Muscle of leg (tissue), 11 donors: ENCODE measurements around the gene CCDC89. TPM values are rescaled to one million over a fixed set of nuclear protein-coding genes. Genes with fewer than 3 reads are reported as not detected.
A peak's percentile ranks its signal among the peaks of the same experiment; 100 is the strongest.

ENCODE experiments used
- DNase-seq: peaks from one replicate; pipeline ENCODE4 v3.0.0; 2013
- H3K27ac ChIP-seq: one replicate; pipeline ENCODE4 v1.5.1; 2013; ENCODE audit warnings: mild to moderate bottlenecking, low read length, control low read depth
- H3K27me3 ChIP-seq: one replicate; pipeline ENCODE4 v1.6.1; 2013; ENCODE audit warnings: low read length; ENCODE audit not compliant: control insufficient read depth, insufficient read depth
- H3K36me3 ChIP-seq: one replicate; pipeline ENCODE4 v1.6.1; 2013; ENCODE audit warnings: low read length; ENCODE audit not compliant: control insufficient read depth, insufficient read depth
- H3K4me1 ChIP-seq: one replicate; pipeline ENCODE4 v1.6.1; 2013; ENCODE audit warnings: low read length; ENCODE audit not compliant: control insufficient read depth, insufficient read depth
- H3K4me3 ChIP-seq: one replicate; pipeline ENCODE4 v1.5.1; 2013; ENCODE audit warnings: low read length, control low read depth
- H3K9me3 ChIP-seq: replicated peaks from 2 replicates; pipeline ENCODE4 v1.6.1; 2013; ENCODE audit warnings: low read depth, low read length; ENCODE audit not compliant: control insufficient read depth
- WGBS: methylation state at CpG from one replicate; pipeline ENCODE4 v1.1.5; 2013; ENCODE audit warnings: missing lambda C conversion rate; ENCODE audit not compliant: insufficient coverage; 5-methylcytosine and 5-hydroxymethylcytosine counted together
- polyA plus RNA-seq, 8 donors: library from polyadenylated mRNA; unstranded; fragments of 120-200 nt; gene quantifications; one replicate each; pipeline versions ENCODE4 v1.2.1 to v1.2.3, GENCODE V29; 2013; ENCODE audit warnings: inconsistent platforms in 1 of 8, low replicate concordance in 1 of 8; ENCODE audit not compliant: insufficient read length in 8 of 8, insufficient read depth in 1 of 8
- total RNA-seq: library from RNA; stranded (reverse); fragments of 120-200 nt; gene quantifications from one replicate; pipeline ENCODE4 v1.2.4, GENCODE V29; 2013

CCDC89 gene
- total and polyA plus RNA-seq, 9 donors, result 1.5 to 3.3 (median 1.9) TPM

DNA sequence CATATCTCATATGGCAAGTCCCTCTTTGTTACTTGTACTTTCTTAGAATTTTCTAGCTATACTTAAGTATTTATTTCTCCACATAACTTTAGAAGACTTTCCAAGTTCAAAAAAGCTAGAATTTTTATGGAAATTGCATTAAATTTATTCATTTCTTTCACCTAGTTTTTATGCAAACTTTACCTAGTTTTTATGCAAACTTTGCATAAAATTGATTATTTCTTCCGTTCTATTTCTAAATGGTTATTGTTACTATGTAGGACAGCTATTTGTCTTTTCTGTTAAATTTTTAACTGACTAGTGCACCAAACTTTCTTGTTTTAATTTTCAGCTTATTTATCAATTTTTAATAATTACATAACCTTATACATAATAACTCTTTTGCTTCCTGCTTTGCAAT is 17.8 kb downstream of the CCDC89 start:
- Histone ChIP-seq H3K4me3 (no peak overlapping the region), H3K36me3 (peaks cover 2% of the 10 kb centered on the region), H3K27ac (no peak overlapping the region), H3K4me1 (peaks cover 2% of the 10 kb centered on the region), H3K9me3 (no peaks in the 10 kb centered on the region), H3K27me3 (no peaks in the 10 kb centered on the region)
- DNase-seq, result no peak
- no CpG with 5 or more reads among the region's 1 CpG for WGBS

- peaks cover 6% of the 10 kb centered on the region for H3K4me1 ChIP-seq
- H3K27ac ChIP-seq, result no peak overlapping the region
- H3K9me3 ChIP-seq, result no peaks in the 10 kb centered on the region
- DNase-seq, result no peak
- WGBS, result no CpG with 5 or more reads among the region's 3 CpGs
- H3K36me3 ChIP-seq, result peaks cover 10% of the 10 kb centered on the region
- no peaks in the 10 kb centered on the region for H3K27me3 ChIP-seq
- H3K4me3 ChIP-seq, result no peak overlapping the region
Observed at GRCh38 chr11:85666687-85667086, 19.3 kb downstream of the CCDC89 start.

GRCh38 chr11:85665733-85666132 is 20.3 kb downstream of the CCDC89 start:
- no peaks in the 10 kb centered on the region for H3K9me3 ChIP-seq
- H3K27me3 ChIP-seq, result no peaks in the 10 kb centered on the region
- DNase-seq, result peak; percentile 10
- H3K27ac ChIP-seq, result no peak overlapping the region
- H3K4me3 ChIP-seq, result no peak overlapping the region
- H3K36me3 ChIP-seq, result peaks cover 10% of the 10 kb centered on the region
- 83% methylated on average over 1 of the region's 5 CpGs for WGBS
- H3K4me1 ChIP-seq, result peaks cover 6% of the 10 kb centered on the region

- Histone ChIP-seq H3K36me3 (peaks cover 11% of the 10 kb centered on the region), H3K4me3 (peak within 1 kb of the TSS; percentile 88), H3K27ac (peak within 1 kb of the TSS; percentile 99), H3K27me3 (no peaks in the 10 kb centered on the region), H3K4me1 (peaks cover 6% of the 10 kb centered on the region), H3K9me3 (no peaks in the 10 kb centered on the region)
- under 1% methylated on average over 55 of the region's 67 CpGs for WGBS
- DNase-seq, result peak; percentile 98
Observed at GRCh38 chr11:85664615-85665481, 21.1 kb downstream of the CCDC89 start, which contains the start of gene CREBZF. CREBZF (minus strand) TSS chr11:85665129; CDS start chr11:85664875, 254 bp downstream.

GRCh38 chr11:85663753-85664614 is 22.0 kb downstream of the CCDC89 start:
- Histone ChIP-seq H3K4me1 (peaks cover 6% of the 10 kb centered on the region), H3K36me3 (peaks cover 11% of the 10 kb centered on the region), H3K4me3 (peak overlapping the region; percentile 88), H3K27me3 (no peaks in the 10 kb centered on the region), H3K27ac (peak overlapping the region; percentile 99), H3K9me3 (no peaks in the 10 kb centered on the region)
- DNase-seq, result peak; percentile 87
- WGBS, result under 1% methylated on average over 71 of the region's 73 CpGs

DNA sequence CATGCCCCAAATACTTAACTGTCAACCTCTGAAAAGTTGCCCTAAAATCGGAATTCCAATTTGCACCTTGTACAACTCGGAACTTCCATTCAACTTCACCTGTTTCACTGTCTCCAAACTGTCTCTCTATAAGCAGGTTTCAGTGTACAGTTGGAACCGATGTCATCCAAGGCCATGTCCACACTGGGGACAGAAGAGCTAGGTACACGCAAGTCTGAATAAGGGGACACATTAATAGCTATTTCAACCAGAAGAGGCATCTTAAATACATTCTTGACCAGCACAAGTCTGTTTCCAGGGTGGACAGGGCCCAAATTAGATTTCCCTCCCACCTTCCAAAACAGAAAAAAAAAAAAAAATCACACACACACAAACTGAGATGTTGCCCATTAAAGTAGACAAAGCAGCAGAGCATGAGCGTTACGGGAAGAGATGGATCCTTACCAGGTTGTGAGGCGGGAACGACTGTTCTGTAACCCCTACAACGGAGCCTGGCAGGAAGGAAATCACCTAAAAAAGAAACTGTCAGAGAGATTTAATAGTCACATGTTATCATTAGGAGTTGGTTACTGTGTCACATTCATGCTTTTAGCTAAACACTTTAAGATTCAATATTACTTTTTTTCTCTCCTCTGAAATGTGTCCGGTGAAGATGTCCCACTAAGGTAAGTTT is 22.8 kb downstream of the CCDC89 start:
- peak; percentile 26 for DNase-seq
- 3% methylated on average over 6 of the region's 10 CpGs for WGBS
- Histone ChIP-seq H3K27me3 (no peaks in the 10 kb centered on the region), H3K4me3 (peak overlapping the region; percentile 88), H3K27ac (peak overlapping the region; percentile 99), H3K9me3 (no peaks in the 10 kb centered on the region), H3K4me1 (peaks cover 6% of the 10 kb centered on the region), H3K36me3 (peaks cover 11% of the 10 kb centered on the region)

DNA sequence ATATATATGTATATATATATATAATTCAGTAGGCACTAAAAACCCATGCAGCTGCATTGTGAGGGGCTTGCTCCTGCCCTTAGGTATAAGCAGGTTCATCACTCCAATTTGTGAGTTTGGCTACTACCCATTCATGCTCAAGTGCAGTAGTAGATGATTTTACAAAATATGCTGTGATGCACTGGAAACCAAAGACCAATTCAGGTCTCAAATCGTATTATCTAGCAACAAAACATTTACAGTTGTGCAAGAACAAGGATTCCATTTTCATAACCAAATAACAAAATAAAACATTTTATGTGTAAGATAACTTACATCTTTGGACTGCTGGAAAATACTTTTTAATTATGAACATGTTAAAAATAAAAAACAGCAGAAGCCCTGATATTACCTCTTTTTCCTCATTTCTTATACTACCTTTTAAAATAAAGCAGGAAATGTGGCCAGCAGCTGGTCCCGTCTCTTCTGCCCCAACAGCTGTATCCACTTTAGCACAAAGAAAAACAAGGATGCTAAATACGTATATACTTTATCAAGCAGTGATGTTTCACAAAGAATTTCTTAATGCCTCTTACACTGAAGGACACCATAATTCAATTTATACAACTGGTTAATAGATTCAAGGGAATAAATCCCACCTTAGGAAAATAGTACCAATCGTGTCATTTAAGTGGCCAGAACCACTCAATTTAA is 23.9 kb downstream of the CCDC89 start:
- Histone ChIP-seq H3K4me3 (peak overlapping the region; percentile 88), H3K36me3 (peaks cover 11% of the 10 kb centered on the region), H3K27me3 (no peaks in the 10 kb centered on the region), H3K27ac (no peak overlapping the region), H3K9me3 (no peaks in the 10 kb centered on the region), H3K4me1 (peaks cover 6% of the 10 kb centered on the region)
- peak; percentile 13 for DNase-seq
- WGBS, result no CpG with 5 or more reads among the region's 4 CpGs

DNA sequence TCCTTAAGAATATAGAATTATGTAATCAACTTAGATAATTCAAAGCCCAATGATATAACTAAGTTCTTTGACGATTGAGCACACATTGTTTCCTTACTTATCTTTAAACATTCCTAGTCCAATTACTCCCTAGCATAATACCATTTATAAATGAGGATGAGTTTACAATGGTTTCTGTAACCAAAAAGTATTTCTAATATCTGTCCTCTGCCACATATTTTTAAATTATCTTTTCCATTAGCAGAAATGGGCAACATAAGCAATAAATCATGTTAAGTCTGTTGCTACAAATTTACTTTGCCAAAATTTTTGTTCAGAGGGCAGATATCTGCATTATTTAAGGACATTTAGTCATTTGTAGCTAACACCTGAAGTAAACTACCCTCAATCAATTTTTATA is 27.8 kb downstream of the CCDC89 start:
- Histone ChIP-seq H3K27me3 (no peaks in the 10 kb centered on the region), H3K4me1 (peaks cover 4% of the 10 kb centered on the region), H3K9me3 (no peaks in the 10 kb centered on the region), H3K4me3 (no peak overlapping the region), H3K27ac (no peak overlapping the region), H3K36me3 (peaks cover 11% of the 10 kb centered on the region)
- no CpG with 5 or more reads among the region's 1 CpG for WGBS
- DNase-seq, result no peak

DNA sequence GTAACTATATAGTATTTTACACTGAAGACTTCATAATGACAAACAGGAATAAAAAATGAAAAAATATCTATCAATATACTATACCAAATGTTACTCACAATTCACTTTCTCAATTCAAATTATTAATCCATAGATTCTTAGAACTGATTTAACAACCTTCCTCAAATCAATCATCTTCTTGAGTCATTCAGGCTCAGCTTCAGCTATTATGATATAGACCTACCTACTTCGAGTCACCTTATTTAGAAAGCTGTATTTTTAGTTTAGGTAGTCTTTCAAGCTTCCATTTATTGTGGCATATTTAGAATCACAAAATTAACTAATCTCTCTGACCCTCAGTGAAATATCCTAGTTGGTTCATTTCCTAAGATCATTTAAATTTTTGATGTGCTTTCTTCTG is 29.2 kb downstream of the CCDC89 start:
- Histone ChIP-seq H3K4me1 (no peaks in the 10 kb centered on the region), H3K4me3 (no peak overlapping the region), H3K9me3 (no peaks in the 10 kb centered on the region), H3K36me3 (peaks cover 4% of the 10 kb centered on the region), H3K27me3 (no peaks in the 10 kb centered on the region), H3K27ac (no peak overlapping the region)
- WGBS, result no CpG with 5 or more reads among the region's 1 CpG
- DNase-seq, result no peak
